PC-3 (cell line): Measurements from ENCODE around the gene RPS16.

Experiments used
- CTCF ChIP-seq: fragments of 300-600 bp; sonication (generic); conservative IDR thresholded peaks from 2 replicates; pipeline ENCODE4 v1.5.1; 2017; ENCODE audit warnings: antibody characterized with exemption, low read depth, mild to moderate bottlenecking, low read length
- EZH2phosphoT487 ChIP-seq: fragments of 300-600 bp; sonication (generic); IDR thresholded peaks from 2 replicates; pipeline ENCODE4 v1.6.1; 2018; ENCODE audit warnings: mild to moderate bottlenecking, antibody characterized with exemption, low read length, borderline replicate concordance

GRCh38 chr19:39398297-39398864 is 37.4 kb downstream of the RPS16 start:
- TF ChIP-seq CTCF, result no peak
- no peak for TF ChIP-seq EZH2phosphoT487
